ENCODE results near the gene PPIB.

DNA sequence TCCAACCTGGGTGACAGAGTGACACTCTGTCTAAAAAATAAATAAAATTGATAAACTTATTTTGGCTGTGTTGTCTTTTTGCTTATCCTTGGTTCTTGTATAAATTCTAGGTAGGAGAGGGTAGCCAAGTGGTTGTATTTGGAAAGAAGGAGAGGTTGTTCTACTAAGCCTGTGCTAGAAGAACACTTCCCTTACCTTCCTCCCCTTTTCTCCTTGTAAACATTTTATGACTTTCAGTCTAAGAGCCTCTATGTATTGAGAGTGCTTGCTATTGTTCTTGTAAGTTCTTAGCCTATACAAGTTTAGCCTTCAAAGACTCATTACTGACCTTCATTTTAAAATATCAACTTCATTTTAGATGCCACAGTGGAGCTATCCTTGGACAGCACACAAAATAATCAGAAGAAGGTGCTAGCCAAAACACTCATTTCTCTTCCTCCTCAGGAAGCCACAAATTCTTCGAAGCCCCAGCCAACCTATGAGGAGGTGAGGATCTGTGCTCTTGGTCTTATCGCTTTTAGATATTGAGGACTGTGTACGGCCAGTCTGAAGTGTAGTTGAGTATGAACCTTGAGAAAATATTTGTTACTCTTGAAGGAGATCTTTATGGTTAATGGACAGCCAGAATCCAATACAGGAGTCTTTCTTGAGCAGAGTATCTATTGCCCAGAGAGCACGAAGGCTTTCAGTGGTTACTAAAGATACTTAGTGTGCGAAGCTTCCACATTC is 44.9 kb downstream of the PPIB start:
- no peak for TF ChIP-seq EZH2 (IDR thresholded peaks at IDR 0.05; ENCODE audit: low read length)
- TF ChIP-seq, protein P1, sequence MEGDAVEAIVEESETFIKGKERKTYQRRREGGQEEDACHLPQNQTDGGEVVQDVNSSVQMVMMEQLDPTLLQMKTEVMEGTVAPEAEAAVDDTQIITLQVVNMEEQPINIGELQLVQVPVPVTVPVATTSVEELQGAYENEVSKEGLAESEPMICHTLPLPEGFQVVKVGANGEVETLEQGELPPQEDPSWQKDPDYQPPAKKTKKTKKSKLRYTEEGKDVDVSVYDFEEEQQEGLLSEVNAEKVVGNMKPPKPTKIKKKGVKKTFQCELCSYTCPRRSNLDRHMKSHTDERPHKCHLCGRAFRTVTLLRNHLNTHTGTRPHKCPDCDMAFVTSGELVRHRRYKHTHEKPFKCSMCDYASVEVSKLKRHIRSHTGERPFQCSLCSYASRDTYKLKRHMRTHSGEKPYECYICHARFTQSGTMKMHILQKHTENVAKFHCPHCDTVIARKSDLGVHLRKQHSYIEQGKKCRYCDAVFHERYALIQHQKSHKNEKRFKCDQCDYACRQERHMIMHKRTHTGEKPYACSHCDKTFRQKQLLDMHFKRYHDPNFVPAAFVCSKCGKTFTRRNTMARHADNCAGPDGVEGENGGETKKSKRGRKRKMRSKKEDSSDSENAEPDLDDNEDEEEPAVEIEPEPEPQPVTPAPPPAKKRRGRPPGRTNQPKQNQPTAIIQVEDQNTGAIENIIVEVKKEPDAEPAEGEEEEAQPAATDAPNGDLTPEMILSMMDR (optimal IDR thresholded peaks at IDR 0.05 in 1 of 3, IDR thresholded peaks at IDR 0.05 in 1 of 3, conservative IDR thresholded peaks at IDR 0.05 in 1 of 3; ENCODE audit: extremely low read depth in 1 of 3, insufficient read depth in 2 of 3, low read length in 3 of 3) = no peak
